Sigmoid colon (tissue), 7 donors: ENCODE results near the gene FCER2. TPM values are rescaled to one million over a fixed set of nuclear protein-coding genes. Genes with fewer than 3 reads are reported as not detected.

Source experiments
- DNase-seq: peaks from one replicate; pipeline ENCODE4 v3.0.0-alpha.2; 2019
- H3K27ac ChIP-seq, 4 donors: fragments of 200-600 bp; sonication (generic); one replicate each; pipeline ENCODE4 v1.5.1; 2016 to 2019; ENCODE audit warnings: mild to moderate bottlenecking in 1 of 4
- H3K27me3 ChIP-seq, 3 donors: fragments of 200-600 bp; sonication (generic); one replicate each; pipeline ENCODE4 v1.5.1; 2019; ENCODE audit warnings: mild to moderate bottlenecking in 1 of 3
- H3K36me3 ChIP-seq, 4 donors: fragments of 200-600 bp; sonication (generic); one replicate each; pipeline ENCODE4 v1.5.1; 2016 to 2019
- H3K4me1 ChIP-seq, 4 donors: fragments of 200-600 bp; sonication (generic); one replicate each; pipeline ENCODE4 v1.5.1; 2017 to 2019
- H3K4me3 ChIP-seq, 4 donors: fragments of 200-600 bp; sonication (generic); one replicate each; pipeline ENCODE4 v1.5.1; 2017 to 2019; ENCODE audit warnings: mild to moderate bottlenecking in 2 of 4, moderate library complexity in 1 of 4
- H3K9me3 ChIP-seq, 4 donors: fragments of 200-600 bp in 3 of 4; sonication (generic) in 3 of 4; one replicate each; pipeline versions ENCODE4 v1.5.1 to v1.6.1; 2013 to 2019
- EP300 ChIP-seq, 4 donors: sonication (generic); formaldehyde crosslinking; IDR thresholded peaks; one replicate each; pipeline ENCODE4 v1.6.1; 2017; ENCODE audit warnings: antibody characterized with exemption in 4 of 4
- POLR2A ChIP-seq, 2 donors: fragments of 450-650 bp; IDR thresholded peaks; one replicate each; pipeline ENCODE4 v1.6.1; 2016; ENCODE audit warnings: antibody characterized with exemption in 2 of 2, mild to moderate bottlenecking in 2 of 2, moderate library complexity in 2 of 2
- POLR2AphosphoS5 ChIP-seq, 4 donors: sonication (generic); formaldehyde crosslinking; IDR thresholded peaks; one replicate each; pipeline ENCODE4 v1.6.1; 2017; ENCODE audit warnings: antibody characterized with exemption in 4 of 4
- WGBS, 2 donors: extraction: QIAGEN DNeasy Blood & Tissue Kit; methylation state at CpG; one replicate each; pipeline ENCODE4 v1.1.7; 2013; 5-methylcytosine and 5-hydroxymethylcytosine counted together
- intact Hi-C: fragments of 100-400 bp; cut with DNase I; formaldehyde crosslinking; loops from one replicate; pipeline ENCODE4 v1.15.1; 2023
- polyA plus RNA-seq, 3 donors: library from polyadenylated mRNA; stranded (reverse); fragments of 200-250 nt; gene quantifications; one replicate each; pipeline ENCODE4 v1.2.3, GENCODE V29; 2013
- total RNA-seq, 4 donors: library from RNA; depleted of rRNA; stranded (reverse); fragments of >200 nt; gene quantifications; one replicate each; pipeline ENCODE4 v1.1.0, GENCODE V29; 2016
- TF ChIP-seq, protein P1 (sequence below), 4 experiments: fragments of 450-650 bp in 3 of 4; fragments of 200-600 bp in 1 of 4; IDR thresholded peaks; one replicate each; pipeline ENCODE4 v1.5.1; 2016 to 2019; ENCODE audit warnings: antibody characterized with exemption in 4 of 4, mild to moderate bottlenecking in 3 of 4, moderate library complexity in 2 of 4
- donor health status: healthy with polysubstance abuse.
- donor health status: Bipolar disorder and iron deficiency.
- donor health status: healthy.

FCER2 gene
- total RNA-seq (1 to 10 TPM in 1 of 4 donors, under 1 TPM in 3; 0.27 to 2.5 (median 0.61) TPM), polyA plus RNA-seq (10 to 100 TPM in 1 of 3 donors, under 1 TPM in 1, not detected in 1; 0.46 to 14.7 TPM)

DNA sequence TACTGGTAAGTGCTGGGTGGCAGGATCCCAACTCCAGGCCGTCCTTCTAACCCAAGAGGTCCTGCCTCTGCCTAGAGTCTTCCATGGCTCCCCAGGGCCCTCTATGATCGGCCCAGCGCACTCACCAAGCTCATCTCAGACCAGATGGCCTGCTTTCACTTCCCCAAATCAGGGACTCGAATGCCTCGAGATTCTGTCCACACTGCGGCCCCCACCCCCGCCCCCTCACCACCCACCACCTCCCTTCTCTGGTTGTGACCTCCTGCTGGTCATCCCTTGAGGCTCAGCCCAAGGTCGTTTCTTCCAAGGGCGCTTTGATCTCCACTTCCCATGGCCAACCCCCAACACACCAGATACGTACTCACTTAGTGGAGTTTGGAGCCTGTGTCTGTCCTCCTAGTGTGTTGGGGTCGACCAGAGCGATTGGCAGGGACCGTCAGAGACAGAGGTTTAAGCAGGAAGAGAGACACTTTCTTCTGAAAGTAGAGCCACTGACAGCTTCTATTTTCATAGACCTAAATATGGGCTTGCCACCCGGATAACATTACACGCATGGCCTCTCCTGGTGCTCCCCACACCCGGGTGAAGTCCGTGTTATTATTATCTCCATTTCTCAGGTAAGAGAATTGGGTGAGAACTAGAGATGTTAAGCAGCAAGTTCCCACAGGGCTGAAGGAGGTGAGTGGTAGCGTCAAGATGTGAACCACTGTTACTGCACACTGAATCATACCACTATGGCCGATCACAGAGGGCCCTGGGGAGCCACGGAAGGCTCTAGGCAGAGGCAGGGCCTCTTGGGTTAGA lies at the start of gene FCER2:
TSS of gene FCER2 (minus strand) at position 478 of the 804 bp plus-strand sequence. CDS start 2,371 bp downstream, outside the sequence.
- H3K9me3 ChIP-seq, result no peaks in the 10 kb centered on the region
- no peaks in the 10 kb centered on the region for H3K4me1 ChIP-seq
- DNase-seq, result no peak
- 52 to 55% methylated on average over 20 of the region's 20 CpGs for WGBS, 2 donors
- H3K4me3 ChIP-seq, result no peak within 1 kb of the TSS
- no peak within 1 kb of the TSS for H3K27ac ChIP-seq
- intact Hi-C loops, result no loop called here
- TF ChIP-seq, protein P1, sequence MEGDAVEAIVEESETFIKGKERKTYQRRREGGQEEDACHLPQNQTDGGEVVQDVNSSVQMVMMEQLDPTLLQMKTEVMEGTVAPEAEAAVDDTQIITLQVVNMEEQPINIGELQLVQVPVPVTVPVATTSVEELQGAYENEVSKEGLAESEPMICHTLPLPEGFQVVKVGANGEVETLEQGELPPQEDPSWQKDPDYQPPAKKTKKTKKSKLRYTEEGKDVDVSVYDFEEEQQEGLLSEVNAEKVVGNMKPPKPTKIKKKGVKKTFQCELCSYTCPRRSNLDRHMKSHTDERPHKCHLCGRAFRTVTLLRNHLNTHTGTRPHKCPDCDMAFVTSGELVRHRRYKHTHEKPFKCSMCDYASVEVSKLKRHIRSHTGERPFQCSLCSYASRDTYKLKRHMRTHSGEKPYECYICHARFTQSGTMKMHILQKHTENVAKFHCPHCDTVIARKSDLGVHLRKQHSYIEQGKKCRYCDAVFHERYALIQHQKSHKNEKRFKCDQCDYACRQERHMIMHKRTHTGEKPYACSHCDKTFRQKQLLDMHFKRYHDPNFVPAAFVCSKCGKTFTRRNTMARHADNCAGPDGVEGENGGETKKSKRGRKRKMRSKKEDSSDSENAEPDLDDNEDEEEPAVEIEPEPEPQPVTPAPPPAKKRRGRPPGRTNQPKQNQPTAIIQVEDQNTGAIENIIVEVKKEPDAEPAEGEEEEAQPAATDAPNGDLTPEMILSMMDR (IDR thresholded peaks at IDR 0.05), result no peak
- no peak for TF ChIP-seq EP300 (IDR thresholded peaks at IDR 0.05)
- no peak for TF ChIP-seq POLR2AphosphoS5 (IDR thresholded peaks at IDR 0.05)
- TF ChIP-seq POLR2A (IDR thresholded peaks at IDR 0.05), result no peak
- H3K36me3 ChIP-seq, result no peaks in the 10 kb centered on the region
- peaks cover 5 to 57% (median 35%) of the 10 kb centered on the region in 3 donors for H3K27me3 ChIP-seq

GRCh38 chr19:7751157-7751783 lies 49.3 kb upstream of the FCER2 start:
- peaks cover 0 to 5% (median 2%) of the 10 kb centered on the region in 4 donors for H3K9me3 ChIP-seq
- TF ChIP-seq EP300 (IDR thresholded peaks at IDR 0.05), result no peak
- TF ChIP-seq, protein P1 (IDR thresholded peaks at IDR 0.05), result no peak
- no peak for TF ChIP-seq POLR2A (IDR thresholded peaks at IDR 0.05)
- TF ChIP-seq POLR2AphosphoS5 (IDR thresholded peaks at IDR 0.05), result no peak
- H3K4me1 ChIP-seq, result no peaks in the 10 kb centered on the region
- no peak overlapping the region for H3K27ac ChIP-seq
- H3K27me3 ChIP-seq, result peaks cover 0 to 40% (median 6%) of the 10 kb centered on the region in 3 donors
- no peak overlapping the region for H3K4me3 ChIP-seq
- H3K36me3 ChIP-seq, result no peaks in the 10 kb centered on the region
- no peak for DNase-seq
- WGBS, 2 donors, result 67 to 70% methylated on average over 12 of the region's 12 CpGs
- intact Hi-C loops, result no loop called here

DNA sequence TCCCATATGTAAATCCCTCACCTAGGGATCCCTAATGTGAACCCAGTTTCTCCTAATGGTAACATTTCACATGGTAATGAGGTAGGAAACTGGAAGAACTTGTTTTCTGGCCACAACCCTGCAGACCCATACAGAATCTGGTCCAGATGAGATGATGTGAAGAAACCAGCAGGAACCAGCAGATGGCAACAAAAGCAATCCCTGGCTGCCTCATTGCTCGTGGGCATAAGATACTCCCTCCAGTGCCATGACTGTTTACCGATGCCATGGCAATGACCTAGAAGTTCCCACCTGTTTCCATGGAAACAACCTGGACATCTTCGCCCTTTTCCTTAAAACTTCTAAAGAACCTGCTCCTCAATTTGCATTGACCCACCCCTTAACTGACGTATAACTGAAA lies 46.8 kb upstream of the FCER2 start:
- H3K27me3 ChIP-seq, result peaks cover 0 to 40% (median 6%) of the 10 kb centered on the region in 3 donors

GRCh38 chr19:7748171-7748570 lies 46.2 kb upstream of the FCER2 start:
- no peak overlapping the region for H3K4me3 ChIP-seq
- no peak overlapping the region for H3K27ac ChIP-seq
- peaks cover 0 to 40% (median 6%) of the 10 kb centered on the region in 3 donors for H3K27me3 ChIP-seq
- TF ChIP-seq POLR2A (IDR thresholded peaks at IDR 0.05), result no peak
- TF ChIP-seq EP300 (IDR thresholded peaks at IDR 0.05), result no peak
- TF ChIP-seq, protein P1 (IDR thresholded peaks at IDR 0.05), result no peak
- no peak for TF ChIP-seq POLR2AphosphoS5 (IDR thresholded peaks at IDR 0.05)
- no peaks in the 10 kb centered on the region for H3K9me3 ChIP-seq
- no peak for DNase-seq
- WGBS, 2 donors, result 61 to 78% methylated on average over 2 of the region's 2 CpGs
- intact Hi-C loops, result no loop called here
- no peaks in the 10 kb centered on the region for H3K4me1 ChIP-seq
- H3K36me3 ChIP-seq, result no peaks in the 10 kb centered on the region

More for the DNA sequence above, 46.8 kb upstream of the FCER2 start:
- WGBS, 2 donors, result 16 to 24% methylated on average over 4 of the region's 4 CpGs
- Histone ChIP-seq H3K4me3 (no peak overlapping the region), H3K36me3 (no peaks in the 10 kb centered on the region), H3K4me1 (no peaks in the 10 kb centered on the region), H3K9me3 (no peaks in the 10 kb centered on the region), H3K27ac (no peak overlapping the region)
- peak; percentile 18 for DNase-seq
- intact Hi-C loops, result no loop called here
- TF ChIP-seq POLR2A (IDR thresholded peaks at IDR 0.05) (no peak), EP300 (IDR thresholded peaks at IDR 0.05) (no peak)
- TF ChIP-seq, protein P1 (IDR thresholded peaks at IDR 0.05), result no peak
